NCI-H226 (cell line): ENCODE data around the gene OR52E5.

Experiments
- DNase-seq: peaks from one replicate; pipeline ENCODE4 v3.0.0-alpha.2; 2015

OR52E5 gene

DNA sequence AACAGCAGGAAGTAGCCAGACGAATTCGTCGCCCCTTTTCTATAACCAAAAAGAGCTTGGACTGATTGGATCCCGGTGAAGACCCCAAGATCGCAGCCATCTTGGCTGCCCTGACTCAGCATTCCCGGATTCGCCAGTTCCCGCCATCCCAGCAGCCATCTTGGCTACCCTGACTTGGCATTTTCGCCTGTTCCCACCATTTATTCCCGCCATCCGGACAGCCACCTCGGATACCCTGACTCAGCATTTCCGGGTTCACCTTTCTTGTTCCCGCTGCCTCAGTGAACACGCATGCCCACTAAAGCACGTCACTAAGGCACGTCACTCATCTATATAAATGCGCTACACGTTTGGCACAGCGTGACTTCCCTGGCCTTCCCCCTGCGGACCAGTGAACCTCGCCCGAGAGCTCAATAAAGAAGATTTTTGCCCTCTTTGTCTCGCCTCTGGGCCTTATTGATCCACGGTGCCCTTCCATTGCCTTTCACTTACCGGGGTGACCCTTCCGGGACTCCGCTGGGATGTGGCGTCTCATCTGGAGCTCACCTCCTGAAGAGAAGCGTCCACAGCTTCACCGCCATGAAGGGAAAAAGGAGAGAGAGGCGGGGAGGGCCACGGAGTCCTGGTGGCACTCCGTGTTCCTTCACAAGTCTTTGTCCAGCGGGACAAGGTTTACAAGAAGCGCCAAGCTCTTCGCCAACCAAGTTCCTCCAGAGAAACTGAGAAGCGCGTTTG lies 45.0 kb downstream of the OR52E5 start:
- DNase-seq, result no peak

DNA sequence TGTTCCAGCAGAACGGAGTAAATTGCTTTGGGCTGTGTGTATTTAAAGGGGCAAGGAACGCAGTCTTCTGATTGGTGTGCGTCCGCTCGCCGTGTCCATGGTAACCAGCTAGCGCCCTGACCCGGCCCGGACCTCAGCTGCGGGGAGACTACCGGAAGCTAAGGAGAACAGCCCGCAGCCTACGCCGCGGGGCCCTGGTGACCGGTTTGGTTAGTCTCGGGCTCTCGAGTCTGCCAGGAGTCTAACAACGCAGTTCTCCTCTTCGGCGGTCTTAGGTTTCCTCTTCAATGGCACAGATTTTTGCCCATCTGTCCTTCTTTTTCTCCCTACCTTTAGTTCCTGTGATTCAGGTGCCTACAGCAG lies 45.6 kb downstream of the OR52E5 start:
- DNase-seq, result no peak

DNA sequence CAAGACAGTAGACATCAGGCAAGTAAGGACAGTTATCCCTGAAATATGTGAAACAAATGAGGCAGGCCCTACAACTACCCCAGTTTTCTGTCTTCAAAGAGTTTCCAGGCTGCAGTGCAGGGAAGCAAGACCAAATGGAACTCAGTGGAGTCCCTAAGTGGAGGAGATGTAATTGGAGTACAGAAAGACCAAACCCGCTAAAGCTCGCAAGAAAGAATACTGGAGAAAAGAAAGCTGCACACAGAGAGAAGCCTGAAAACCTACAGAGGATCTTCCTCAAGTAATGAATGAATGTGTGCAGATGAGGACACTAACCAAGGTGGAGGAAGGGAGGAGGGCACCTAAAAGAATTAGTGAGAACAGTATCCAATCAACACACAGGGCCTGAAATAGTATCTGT lies 47.7 kb downstream of the OR52E5 start:
- no peak for DNase-seq

DNA sequence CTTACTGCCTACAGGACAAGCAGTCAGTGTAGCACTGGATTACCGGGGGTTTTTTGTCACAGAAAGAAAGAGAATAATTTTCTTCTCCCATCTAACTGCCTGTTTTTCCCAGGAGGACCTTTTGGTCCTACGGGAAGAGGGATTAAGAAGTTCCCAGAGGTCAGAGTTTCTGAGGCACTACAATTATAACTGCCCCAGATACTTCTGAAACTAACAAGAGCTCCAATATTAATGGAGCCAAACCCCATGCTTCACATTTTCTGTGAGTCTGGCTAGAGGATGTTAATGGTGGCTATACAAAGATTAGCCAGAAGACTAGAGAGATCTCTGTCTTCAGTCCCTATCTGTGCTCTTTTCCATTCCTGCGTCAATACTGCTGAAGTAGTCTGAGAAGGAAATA lies 48.9 kb downstream of the OR52E5 start, which contains the start of gene OR56A3:
Gene OR56A3, plus strand, starts transcription at position 301 of the 400 bp plus-strand sequence. CDS start 5,096 bp downstream, outside the sequence.
- DNase-seq, result no peak
